Tibial nerve (tissue), 4 donors: ENCODE data around the gene TGIF2. TPM values are rescaled to one million over a fixed set of nuclear protein-coding genes. Genes with fewer than 3 reads are reported as not detected.

Source experiments
- DNase-seq, 2 donors: peaks; one replicate each; pipeline ENCODE4 v3.0.0-alpha.2; 2019; ENCODE audit warnings: low spot score in 2 of 2
- H3K27ac ChIP-seq, 4 donors: fragments of 200-600 bp; sonication (generic) in 3 of 4; one replicate each; pipeline ENCODE4 v1.5.1; 2017 to 2019; ENCODE audit warnings: mild to moderate bottlenecking in 1 of 4
- H3K27me3 ChIP-seq, 2 donors: fragments of 200-600 bp; sonication (generic) in 1 of 2; one replicate each; pipeline versions ENCODE4 v1.5.1 to v1.6.0; 2017 to 2019
- H3K36me3 ChIP-seq, 3 donors: fragments of 200-600 bp; sonication (generic); one replicate each; pipeline ENCODE4 v1.5.1; 2018 to 2019
- H3K4me1 ChIP-seq, 4 donors: fragments of 200-600 bp; sonication (generic) in 3 of 4; one replicate each; pipeline ENCODE4 v1.5.1; 2017 to 2019
- H3K4me3 ChIP-seq, 4 donors: fragments of 200-600 bp; sonication (generic) in 3 of 4; one replicate each; pipeline ENCODE4 v1.5.1; 2017 to 2019; ENCODE audit warnings: mild to moderate bottlenecking in 1 of 4, moderate library complexity in 1 of 4
- H3K9me3 ChIP-seq, 4 donors: fragments of 200-600 bp; sonication (generic) in 3 of 4; one replicate each; pipeline ENCODE4 v1.5.1; 2017 to 2019
- CTCF ChIP-seq, 5 experiments: fragments of 200-600 bp in 3 of 5; fragments of 450-650 bp in 2 of 5; sonication (generic) in 3 of 5; IDR thresholded peaks; one replicate each; pipeline ENCODE4 v1.5.1; 2016 to 2019; ENCODE audit warnings: antibody characterized with exemption in 5 of 5, mild to moderate bottlenecking in 3 of 5, moderate library complexity in 2 of 5
- EP300 ChIP-seq, 2 donors: sonication (generic); formaldehyde crosslinking; IDR thresholded peaks; one replicate each; pipeline ENCODE4 v1.6.1; 2017; ENCODE audit warnings: antibody characterized with exemption in 2 of 2, mild to moderate bottlenecking in 1 of 2
- POLR2A ChIP-seq, 2 donors: fragments of 450-650 bp; IDR thresholded peaks; one replicate each; pipeline ENCODE4 v1.6.1; 2017; ENCODE audit warnings: antibody characterized with exemption in 2 of 2, mild to moderate bottlenecking in 2 of 2, moderate library complexity in 2 of 2
- WGBS, 2 donors: methylation state at CpG; one replicate each; pipeline ENCODE4 v1.1.5; 2018; 5-methylcytosine and 5-hydroxymethylcytosine counted together
- total RNA-seq, 4 donors: library from RNA; depleted of rRNA; stranded (reverse); fragments of >200 nt; gene quantifications; one replicate each; pipeline ENCODE4 v1.1.0, GENCODE V29; 2016

Gene TGIF2
- total RNA-seq, 4 donors from 2014 or later = 13.2 to 27.7 (median 19.6) TPM

- Histone ChIP-seq H3K36me3 (peaks cover 3 to 79% (median 31%) of the 10 kb centered on the region in 3 donors), H3K4me3 (no peak overlapping the region), H3K27ac (no peak overlapping the region), H3K9me3 (no peaks in the 10 kb centered on the region), H3K4me1 (peaks cover 0 to 14% (median 6%) of the 10 kb centered on the region in 4 donors), H3K27me3 (no peaks in the 10 kb centered on the region)
- 87 to 88% methylated on average over 5 of the region's 5 CpGs for WGBS, 2 donors
- DNase-seq = no peak
- no peak for TF ChIP-seq EP300 (IDR thresholded peaks at IDR 0.05)
- TF ChIP-seq CTCF (IDR thresholded peaks at IDR 0.05) = no peak
- TF ChIP-seq POLR2A (IDR thresholded peaks at IDR 0.05) = no peak
Observed at GRCh38 chr20:36611625-36612024, 38.2 kb downstream of the TGIF2 start.

DNA sequence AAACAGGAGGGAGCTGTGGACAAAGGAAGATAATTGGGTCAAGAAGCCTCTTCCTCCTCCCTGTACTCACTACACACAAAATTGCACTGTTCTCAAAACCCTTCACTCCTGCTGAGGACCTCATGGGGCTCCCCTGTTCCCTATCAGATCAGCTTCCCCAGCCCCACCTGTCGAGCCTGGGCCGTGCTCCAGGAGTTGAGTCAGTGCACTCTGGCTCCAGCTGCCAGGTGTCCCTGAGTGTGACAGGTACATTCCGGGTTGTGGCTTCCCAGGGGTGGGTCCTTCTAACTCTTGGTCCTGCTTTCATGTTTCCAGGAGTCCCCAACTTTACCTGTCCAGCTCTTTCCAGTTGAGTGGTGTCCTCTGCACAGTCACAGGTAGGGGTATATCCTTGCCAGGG, 40.6 kb downstream of the TGIF2 start:
- no peak overlapping the region for H3K4me3 ChIP-seq
- peaks cover 3 to 66% (median 20%) of the 10 kb centered on the region in 3 donors for H3K36me3 ChIP-seq
- H3K27ac ChIP-seq = no peak overlapping the region
- H3K4me1 ChIP-seq = no peaks in the 10 kb centered on the region
- 88 to 90% methylated on average over 3 of the region's 3 CpGs for WGBS, 2 donors
- DNase-seq = no peak
- TF ChIP-seq EP300 (IDR thresholded peaks at IDR 0.05) = no peak
- TF ChIP-seq POLR2A (IDR thresholded peaks at IDR 0.05) = no peak
- TF ChIP-seq CTCF (IDR thresholded peaks at IDR 0.05) = no peak
- H3K9me3 ChIP-seq = no peaks in the 10 kb centered on the region
- H3K27me3 ChIP-seq = no peaks in the 10 kb centered on the region

DNA sequence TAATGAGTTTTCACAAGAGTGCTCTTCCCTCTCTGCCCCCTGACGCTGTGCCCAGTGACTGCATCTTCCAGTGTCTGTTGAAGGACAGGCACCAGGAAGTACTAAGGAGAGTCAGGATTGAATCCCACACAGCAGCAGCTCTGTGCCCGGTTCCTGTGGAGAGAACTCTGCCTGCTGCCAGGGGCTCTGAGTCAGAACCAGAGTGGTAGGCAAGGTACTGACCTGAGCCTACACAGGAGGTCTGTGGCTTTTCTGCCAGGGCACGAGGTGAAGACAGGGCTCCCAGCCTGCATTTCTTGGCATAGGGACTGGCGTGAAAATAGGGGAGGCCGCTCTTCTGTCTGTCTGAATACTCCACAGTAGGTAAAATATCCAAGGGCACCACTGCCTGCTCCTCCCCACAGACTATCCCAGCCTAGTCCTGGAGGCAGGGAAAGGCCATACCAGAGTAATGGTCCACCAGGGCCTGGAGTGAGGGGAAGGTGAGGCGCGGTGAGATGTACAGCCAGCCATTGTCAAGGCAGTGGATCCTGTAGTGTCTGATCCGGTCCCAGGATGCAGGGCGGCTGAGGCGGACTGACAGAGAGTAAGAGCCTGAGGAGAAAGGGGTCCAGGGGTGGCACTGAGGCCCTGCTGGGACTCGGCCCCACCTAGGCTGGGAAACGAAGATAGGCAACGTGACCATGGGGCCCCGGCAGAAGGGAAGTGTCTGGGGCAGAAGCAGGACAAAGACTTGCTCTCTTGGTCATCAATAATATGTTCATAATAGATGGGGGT, 41.6 kb downstream of the TGIF2 start:
- no peak for DNase-seq
- no peak overlapping the region for H3K27ac ChIP-seq
- no peaks in the 10 kb centered on the region for H3K4me1 ChIP-seq
- TF ChIP-seq EP300 (IDR thresholded peaks at IDR 0.05) (no peak), CTCF (IDR thresholded peaks at IDR 0.05) (no peak), POLR2A (IDR thresholded peaks at IDR 0.05) (no peak)
- H3K9me3 ChIP-seq = no peaks in the 10 kb centered on the region
- H3K36me3 ChIP-seq = peaks cover 3 to 57% (median 20%) of the 10 kb centered on the region in 3 donors
- 80 to 86% methylated on average over 14 of the region's 14 CpGs for WGBS, 2 donors
- no peaks in the 10 kb centered on the region for H3K27me3 ChIP-seq
- no peak overlapping the region for H3K4me3 ChIP-seq

GRCh38 chr20:36620917-36621316, 47.5 kb downstream of the TGIF2 start:
- WGBS, 2 donors = 96% methylated on average over 5 of the region's 5 CpGs
- Histone ChIP-seq H3K9me3 (no peaks in the 10 kb centered on the region), H3K36me3 (no peaks in the 10 kb centered on the region), H3K4me1 (peaks cover 0 to 8% (median 0%) of the 10 kb centered on the region in 4 donors), H3K27ac (no peak overlapping the region), H3K27me3 (no peaks in the 10 kb centered on the region), H3K4me3 (no peak overlapping the region)
- DNase-seq = no peak
- TF ChIP-seq CTCF (IDR thresholded peaks at IDR 0.05) = no peak
- TF ChIP-seq EP300 (IDR thresholded peaks at IDR 0.05) = no peak
- TF ChIP-seq POLR2A (IDR thresholded peaks at IDR 0.05) = no peak

DNA sequence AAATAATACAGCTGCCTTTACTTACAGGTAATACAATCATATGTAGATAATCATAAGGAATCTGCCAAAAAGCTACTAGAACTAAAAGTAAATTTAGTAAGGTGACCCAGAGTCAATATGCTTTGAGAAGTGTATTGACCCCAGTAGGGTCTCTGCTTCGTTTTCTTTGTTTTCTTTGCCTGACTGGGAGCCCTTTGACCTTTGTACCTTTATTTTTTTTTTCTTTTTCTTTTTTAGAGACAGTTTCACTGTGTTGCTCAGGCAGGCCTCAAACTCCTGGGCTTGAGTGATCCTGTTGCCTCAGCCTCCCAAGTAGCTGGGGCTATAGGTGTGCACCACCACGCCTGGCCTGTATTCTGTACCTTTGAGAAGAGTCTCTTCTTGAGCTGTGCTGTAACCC, 50.0 kb downstream of the TGIF2 start:
- Histone ChIP-seq H3K36me3 (no peaks in the 10 kb centered on the region), H3K4me3 (no peak overlapping the region), H3K27me3 (no peaks in the 10 kb centered on the region), H3K9me3 (no peaks in the 10 kb centered on the region), H3K27ac (no peak overlapping the region), H3K4me1 (peaks cover 0 to 8% (median 0%) of the 10 kb centered on the region in 4 donors)
- 68 to 80% methylated on average over 2 of the region's 2 CpGs for WGBS, 2 donors
- DNase-seq = no peak
- TF ChIP-seq CTCF (IDR thresholded peaks at IDR 0.05) = no peak
- no peak for TF ChIP-seq EP300 (IDR thresholded peaks at IDR 0.05)
- TF ChIP-seq POLR2A (IDR thresholded peaks at IDR 0.05) = no peak
